HG03045 (cell line): ENCODE results near the gene HSCB.
"Not testable (repeated sequence)": the region's sequence is repeated elsewhere in the genome, so short reads cannot be mapped to it uniquely, and the experiment has no call there.

Experiments
- ATAC-seq: cut with Tn5 transposase; IDR thresholded peaks from one replicate; pipeline ENCODE4 v1.9.1; 2021; ENCODE audit warnings: mild to moderate bottlenecking, moderate library complexity; ENCODE audit not compliant: unreplicated experiment

HSCB gene

GRCh38 chr22:28737701-28738100 is 4.1 kb upstream of the HSCB start:
- ATAC-seq, result no peak

GRCh38 chr22:28738876-28739275 is 3.0 kb upstream of the HSCB start:
- ATAC-seq, result not testable (repeated sequence)

DNA sequence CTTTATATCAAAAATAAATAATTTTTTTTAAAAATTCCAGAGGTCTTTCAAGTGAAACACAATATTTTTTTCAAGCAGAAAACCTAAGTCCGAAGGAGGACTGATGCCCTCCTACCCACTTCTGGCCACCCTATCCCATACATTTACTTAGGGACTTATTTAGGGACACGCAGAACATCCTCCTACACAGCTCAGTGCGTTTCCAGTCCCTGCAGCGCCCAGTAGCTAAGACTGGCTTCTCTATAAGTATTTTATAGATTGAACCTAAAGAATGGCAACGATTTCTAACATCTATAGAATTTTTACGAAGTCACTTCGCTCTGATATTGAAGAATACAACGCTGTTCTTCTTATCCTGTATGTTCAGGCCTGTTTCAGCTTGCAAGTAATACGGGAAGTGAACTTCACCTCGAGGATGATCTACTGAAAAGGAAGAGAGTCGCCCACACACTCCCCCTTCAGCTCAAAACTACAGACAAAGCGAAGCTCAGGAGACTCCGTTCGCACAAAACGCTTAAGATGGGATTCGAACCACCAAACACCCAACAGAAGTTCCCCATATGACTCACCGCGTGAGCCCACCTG is 547 bp upstream of the HSCB start:
- ATAC-seq, result no peak

GRCh38 chr22:28742562-28742962 is 723 bp downstream of the HSCB start:
- no peak for ATAC-seq

- ATAC-seq, result no peak
Measured at GRCh38 chr22:28743852-28744251, 2.0 kb downstream of the HSCB start.

GRCh38 chr22:28750471-28750881 is 8.6 kb downstream of the HSCB start:
- ATAC-seq, result no peak

DNA sequence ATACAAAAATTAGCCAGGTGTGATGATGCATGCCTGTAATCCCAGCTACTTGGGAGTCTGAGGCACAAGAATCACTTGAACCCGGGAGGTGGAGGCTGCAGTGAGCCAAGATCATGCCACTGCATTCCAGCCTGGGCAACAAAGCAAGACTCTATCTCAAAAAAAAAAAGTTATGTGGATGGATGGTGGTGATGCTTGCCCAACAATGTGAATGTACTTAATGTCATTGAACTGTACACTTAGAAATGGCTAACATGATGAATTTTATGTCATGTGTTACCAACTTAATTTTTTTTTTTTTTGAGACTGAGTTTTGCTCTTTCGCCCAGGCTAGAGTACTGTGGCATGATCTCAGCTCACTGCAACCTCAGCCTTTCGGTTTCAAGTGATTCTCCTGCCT is 12.7 kb downstream of the HSCB start:
- ATAC-seq, result not testable (repeated sequence)

- ATAC-seq, result no peak
Measured at GRCh38 chr22:28759861-28760560, 18.2 kb downstream of the HSCB start.

GRCh38 chr22:28761449-28761755 is 19.6 kb downstream of the HSCB start:
- no peak for ATAC-seq

GRCh38 chr22:28762000-28762399 is 20.2 kb downstream of the HSCB start:
- not testable (repeated sequence) for ATAC-seq

DNA sequence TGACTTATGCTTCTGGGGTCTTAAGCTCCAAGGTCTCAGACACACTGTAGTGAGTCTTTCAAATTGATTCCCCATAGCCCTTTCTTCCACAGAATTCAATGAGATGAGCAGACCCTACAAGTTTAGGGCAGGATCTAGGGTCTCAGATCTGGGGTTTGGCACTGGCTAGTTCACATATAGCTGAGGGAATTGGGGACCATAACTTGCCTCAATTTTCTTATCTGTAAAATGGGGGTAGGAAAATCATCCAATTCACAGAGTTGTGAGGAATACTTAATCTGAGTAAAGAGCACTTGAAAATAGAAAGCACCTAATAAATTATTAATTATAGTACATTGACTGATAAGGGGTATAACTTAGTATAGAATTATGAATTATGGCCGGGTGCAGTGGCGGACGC is 24.8 kb downstream of the HSCB start:
- ATAC-seq, result no peak

- no peak for ATAC-seq
Measured at GRCh38 chr22:28768701-28769393, 27.0 kb downstream of the HSCB start.

- no peak for ATAC-seq
Measured at GRCh38 chr22:28769394-28770085, 27.7 kb downstream of the HSCB start.

DNA sequence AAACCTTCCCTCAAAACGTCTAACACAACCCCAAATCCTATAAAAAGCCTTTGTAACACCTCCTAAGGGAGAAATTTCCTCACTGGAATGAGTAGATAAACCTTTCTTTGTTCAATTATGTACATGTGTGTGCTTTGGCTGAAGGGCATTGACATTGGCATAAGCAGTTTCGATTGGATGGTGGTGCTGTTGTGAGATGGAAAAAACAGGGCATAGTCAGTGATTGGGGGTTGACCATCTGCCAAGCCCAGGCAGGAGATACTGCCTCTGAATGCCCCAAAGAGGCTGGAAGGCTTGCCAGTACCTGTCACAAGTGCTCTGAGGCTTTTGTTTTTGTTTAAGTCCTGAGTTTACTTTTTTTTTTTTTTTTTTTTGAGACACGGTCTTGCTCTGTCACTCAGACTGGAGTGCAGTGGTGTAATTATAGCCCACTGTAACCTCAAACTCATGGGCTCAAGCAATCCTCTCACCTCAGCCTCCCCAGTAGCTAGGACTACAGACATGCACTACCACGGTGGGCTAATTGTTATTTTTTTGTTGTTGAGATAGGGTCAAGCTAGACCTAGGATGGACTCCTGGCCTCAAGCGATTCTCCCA is 29.5 kb downstream of the HSCB start:
- no peak for ATAC-seq

GRCh38 chr22:28772633-28773460 is 31.0 kb downstream of the HSCB start, which contains the start of gene CCDC117:
CCDC117 (plus strand) TSS chr22:28772695; CDS start chr22:28772850, 155 bp downstream.
- ATAC-seq, result peak; percentile 84

DNA sequence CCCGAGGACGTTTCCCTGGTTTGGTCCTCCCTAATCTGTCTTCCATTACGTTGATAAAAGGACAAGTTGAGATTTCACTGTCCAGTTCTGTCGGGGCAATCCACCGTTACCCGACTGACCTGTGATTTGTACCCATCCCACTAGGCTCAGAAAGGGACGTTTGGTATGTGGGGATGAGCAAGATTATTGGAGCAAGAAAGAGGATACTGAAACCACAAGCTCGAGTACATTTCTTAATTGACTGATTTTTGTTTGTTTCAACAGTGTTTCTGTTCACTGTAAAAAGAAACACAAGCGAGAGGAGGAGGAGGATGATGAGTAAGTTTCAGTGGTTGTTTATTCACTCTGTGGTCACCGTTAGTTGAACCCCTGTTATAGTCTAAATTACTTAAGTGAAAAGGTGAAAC is 31.6 kb downstream of the HSCB start:
- peak; percentile 4 for ATAC-seq

- ATAC-seq, result no peak
Measured at GRCh38 chr22:28774378-28774777, 32.5 kb downstream of the HSCB start.

GRCh38 chr22:28779833-28780232 is 38.0 kb downstream of the HSCB start:
- ATAC-seq, result no peak

DNA sequence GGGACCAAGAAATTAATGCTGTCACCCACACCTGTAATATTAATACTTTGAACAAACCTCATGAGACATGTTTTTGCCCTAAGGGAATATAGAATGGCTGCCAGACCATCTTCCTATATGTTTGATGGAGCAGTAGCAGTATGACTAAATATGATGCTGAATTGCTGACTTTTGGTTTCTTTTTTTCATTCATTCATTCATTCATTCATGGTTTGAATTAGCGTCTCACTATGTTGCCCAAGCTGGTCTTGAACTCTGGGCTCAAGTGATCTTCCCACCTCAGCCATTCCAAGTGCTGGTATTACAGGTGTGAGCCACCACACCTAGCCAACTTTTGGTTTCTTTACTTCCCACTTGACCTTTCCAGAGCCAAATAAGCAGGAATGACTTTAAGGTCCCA is 38.5 kb downstream of the HSCB start:
- no peak for ATAC-seq
